Measurements from ENCODE around the gene RAB2B.

DNA sequence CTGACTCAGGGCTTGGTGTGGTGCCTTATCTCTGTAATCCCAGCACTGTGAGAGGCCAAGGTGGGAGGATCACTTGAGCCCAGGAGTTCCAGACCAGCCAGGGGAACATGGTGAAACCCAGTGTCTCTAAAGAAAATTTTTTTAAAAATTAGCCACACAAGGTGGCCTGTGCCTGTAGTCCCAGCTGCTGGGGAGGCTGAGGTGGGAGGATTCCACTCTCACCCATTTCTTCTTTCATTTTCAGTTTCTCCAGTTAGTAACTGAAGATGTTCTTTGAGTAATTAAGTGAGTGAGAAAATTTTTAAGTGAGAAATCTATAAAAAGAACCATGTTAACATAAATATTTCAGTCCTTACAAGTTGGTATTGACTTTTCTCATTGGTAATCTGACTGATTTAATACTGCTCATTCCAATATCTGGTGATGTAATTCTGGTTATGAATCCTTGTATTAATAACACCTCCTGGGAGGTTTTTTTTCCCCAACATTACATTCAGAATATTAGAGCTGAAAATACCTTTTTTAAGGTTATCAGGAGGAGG is 28.3 kb upstream of the RAB2B start:
- TF ChIP-seq, protein P1, sequence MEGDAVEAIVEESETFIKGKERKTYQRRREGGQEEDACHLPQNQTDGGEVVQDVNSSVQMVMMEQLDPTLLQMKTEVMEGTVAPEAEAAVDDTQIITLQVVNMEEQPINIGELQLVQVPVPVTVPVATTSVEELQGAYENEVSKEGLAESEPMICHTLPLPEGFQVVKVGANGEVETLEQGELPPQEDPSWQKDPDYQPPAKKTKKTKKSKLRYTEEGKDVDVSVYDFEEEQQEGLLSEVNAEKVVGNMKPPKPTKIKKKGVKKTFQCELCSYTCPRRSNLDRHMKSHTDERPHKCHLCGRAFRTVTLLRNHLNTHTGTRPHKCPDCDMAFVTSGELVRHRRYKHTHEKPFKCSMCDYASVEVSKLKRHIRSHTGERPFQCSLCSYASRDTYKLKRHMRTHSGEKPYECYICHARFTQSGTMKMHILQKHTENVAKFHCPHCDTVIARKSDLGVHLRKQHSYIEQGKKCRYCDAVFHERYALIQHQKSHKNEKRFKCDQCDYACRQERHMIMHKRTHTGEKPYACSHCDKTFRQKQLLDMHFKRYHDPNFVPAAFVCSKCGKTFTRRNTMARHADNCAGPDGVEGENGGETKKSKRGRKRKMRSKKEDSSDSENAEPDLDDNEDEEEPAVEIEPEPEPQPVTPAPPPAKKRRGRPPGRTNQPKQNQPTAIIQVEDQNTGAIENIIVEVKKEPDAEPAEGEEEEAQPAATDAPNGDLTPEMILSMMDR (conservative IDR thresholded peaks at IDR 0.05; ENCODE audit: low read length) = no peak
- TF ChIP-seq EZH2phosphoT487 (IDR thresholded peaks at IDR 0.05; ENCODE audit: borderline replicate concordance) = no peak

Measured in Loucy (cell line).